Activated CD8-positive, alpha-beta memory T cell treated with anti-CD3 and anti-CD28 coated beads for 36 hours (primary cell): Measurements from ENCODE around the gene MFSD11. TPM values are rescaled to one million over a fixed set of nuclear protein-coding genes. Genes with fewer than 3 reads are reported as not detected.

Experiments used
- CTCF ChIA-PET: fragments of 350-600 bp; sonication (Branson Sonifier 250); formaldehyde crosslinking; loops from one replicate; lab custom pipeline; 2021; ENCODE audit warnings: antibody characterized with exemption; lab: Charles Lee
- POLR2A ChIA-PET: fragments of 350-600 bp; sonication (Branson Sonifier 250); formaldehyde crosslinking; loops from one replicate; lab custom pipeline; 2021; ENCODE audit warnings: antibody characterized with exemption; lab: Charles Lee
- total RNA-seq, 2 experiments: library from RNA; stranded (reverse); gene quantifications; one replicate each; pipeline ENCODE4 v1.2.3, GENCODE V29; 2021

The MFSD11 gene
- total RNA-seq, 2 experiments from 2014 or later = 17.3 to 19.8 TPM

- CTCF ChIA-PET = no interaction called here
- POLR2A ChIA-PET = no interaction called here
These were observed 70.4 kb downstream of the MFSD11 start for GRCh38 chr17:76808326-76808725.

GRCh38 chr17:76810956-76811355 lies 73.0 kb downstream of the MFSD11 start:
- ChIA-PET POLR2A (no interaction called here), CTCF (interaction anchor here (0.9 kb wide), 1 partner anchor 256 kb away, joined by 3 read pairs; no protein-coding TSS in a partner anchor)

GRCh38 chr17:76811834-76812233 lies 73.9 kb downstream of the MFSD11 start:
- ChIA-PET POLR2A (no interaction called here), CTCF (interaction anchor here (0.7 kb wide), 1 partner anchor 1500 kb away, joined by 3 read pairs; no protein-coding TSS in a partner anchor)

GRCh38 chr17:76812263-76812662 lies 74.3 kb downstream of the MFSD11 start:
- POLR2A ChIA-PET = no interaction called here
- CTCF ChIA-PET = interaction anchor here (0.6 to 0.7 kb wide), 2 partner anchors 49 to 1500 kb away, joined by 3 to 4 read pairs; no protein-coding TSS in a partner anchor

GRCh38 chr17:76812968-76813367 lies 75.0 kb downstream of the MFSD11 start:
- ChIA-PET POLR2A (no interaction called here), CTCF (no interaction called here)

- CTCF ChIA-PET = interaction anchor here (0.7 to 2.7 kb wide), 4 partner anchors 10 to 240 kb away, joined by 3 to 8 read pairs (median 4); no protein-coding TSS in a partner anchor
- POLR2A ChIA-PET = interaction anchor here (0.6 to 0.7 kb wide), 2 partner anchors 9 to 63 kb away, joined by 3 to 4 read pairs; no protein-coding TSS in a partner anchor
These were observed 78.1 kb downstream of the MFSD11 start for GRCh38 chr17:76815907-76816589.

GRCh38 chr17:76816590-76817135 lies 78.7 kb downstream of the MFSD11 start:
- ChIA-PET CTCF (interaction anchor here (1.0 to 2.7 kb wide), 2 partner anchors 9 to 240 kb away, joined by 4 to 8 read pairs; no protein-coding TSS in a partner anchor), POLR2A (interaction anchor here (0.6 kb wide), 1 partner anchor 10 kb away, joined by 4 read pairs; no protein-coding TSS in a partner anchor)

GRCh38 chr17:76820039-76820438 lies 82.1 kb downstream of the MFSD11 start:
- POLR2A ChIA-PET = no interaction called here
- CTCF ChIA-PET = no interaction called here

GRCh38 chr17:76820561-76820960 lies 82.6 kb downstream of the MFSD11 start:
- POLR2A ChIA-PET = no interaction called here
- CTCF ChIA-PET = no interaction called here

- ChIA-PET POLR2A (no interaction called here), CTCF (interaction anchor here (1.0 kb wide), 1 partner anchor 46 kb away, joined by 3 read pairs; the partner anchor contains the start of gene MGAT5B)
These were observed 84.4 kb downstream of the MFSD11 start for GRCh38 chr17:76822184-76822778.

- CTCF ChIA-PET = no interaction called here
- POLR2A ChIA-PET = no interaction called here
These were observed 86.2 kb downstream of the MFSD11 start for GRCh38 chr17:76824093-76824492.

GRCh38 chr17:76826330-76827068 lies 88.6 kb downstream of the MFSD11 start:
- POLR2A ChIA-PET = no interaction called here
- CTCF ChIA-PET = interaction anchor here (1.2 kb wide), 1 partner anchor 10 kb away, joined by 4 read pairs; no protein-coding TSS in a partner anchor

GRCh38 chr17:76827736-76828135 lies 89.8 kb downstream of the MFSD11 start:
- ChIA-PET POLR2A (no interaction called here), CTCF (no interaction called here)

Other genes starting within 250 kb of the MFSD11 start
- 10 to 100 TPM; 34.3 to 34.4 TPM for gene RHBDF2, start 236.7 kb upstream of the MFSD11 start, total RNA-seq
- not detected for gene CYGB, start 200.4 kb upstream of the MFSD11 start, total RNA-seq
- under 1 TPM in 1 of 2 experiments, not detected in 1; 0.08 TPM for gene PRCD, start 198.1 kb upstream of the MFSD11 start, total RNA-seq
- not detected for gene ST6GALNAC2, start 152.3 kb upstream of the MFSD11 start, total RNA-seq
- not detected for gene ST6GALNAC1, start 94.4 kb upstream of the MFSD11 start, total RNA-seq
- gene MXRA7, start 27.2 kb upstream of the MFSD11 start, total RNA-seq = 10 to 100 TPM; 24.5 to 26.0 TPM
- gene JMJD6, start 11.5 kb upstream of the MFSD11 start, total RNA-seq = 10 to 100 TPM; 72.2 to 76.2 TPM
- 10 to 100 TPM; 40.5 to 41.0 TPM for gene METTL23, start 11.3 kb upstream of the MFSD11 start, total RNA-seq
- 100 to 1,000 TPM; 578 to 586 TPM for gene SRSF2, start 788 bp upstream of the MFSD11 start, total RNA-seq
- under 1 TPM; 0.10 to 0.23 TPM for gene MGAT5B, start 130.3 kb downstream of the MFSD11 start, total RNA-seq